Measurements from ENCODE around the gene PIP5K1B. TPM values are rescaled to one million over a fixed set of nuclear protein-coding genes. Genes with fewer than 3 reads are reported as not detected.

Gene PIP5K1B
- total RNA-seq, 1 experiment from 2014 or later, result 5.2 TPM

DNA sequence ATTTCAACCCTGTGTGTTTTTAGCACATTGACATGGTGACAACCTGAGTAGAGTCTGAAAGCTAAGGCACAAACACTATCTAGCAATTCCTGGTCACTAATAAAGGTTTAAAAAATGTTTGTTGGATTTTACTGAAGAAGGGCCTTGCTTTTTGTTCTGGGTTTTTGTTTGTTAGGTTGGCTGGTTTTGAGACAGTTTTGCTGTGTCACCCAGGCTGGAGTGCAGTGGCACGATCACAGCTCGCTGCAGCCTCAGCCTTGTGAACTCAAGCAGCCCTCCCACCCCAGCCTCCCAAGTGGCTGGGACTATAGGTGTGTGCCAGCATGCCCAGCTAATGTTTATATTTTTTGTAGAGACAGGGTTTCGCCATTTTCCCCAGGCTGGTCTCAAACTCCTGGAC lies 269.9 kb downstream of the PIP5K1B start (continued):
- TF ChIP-seq, protein P1, sequence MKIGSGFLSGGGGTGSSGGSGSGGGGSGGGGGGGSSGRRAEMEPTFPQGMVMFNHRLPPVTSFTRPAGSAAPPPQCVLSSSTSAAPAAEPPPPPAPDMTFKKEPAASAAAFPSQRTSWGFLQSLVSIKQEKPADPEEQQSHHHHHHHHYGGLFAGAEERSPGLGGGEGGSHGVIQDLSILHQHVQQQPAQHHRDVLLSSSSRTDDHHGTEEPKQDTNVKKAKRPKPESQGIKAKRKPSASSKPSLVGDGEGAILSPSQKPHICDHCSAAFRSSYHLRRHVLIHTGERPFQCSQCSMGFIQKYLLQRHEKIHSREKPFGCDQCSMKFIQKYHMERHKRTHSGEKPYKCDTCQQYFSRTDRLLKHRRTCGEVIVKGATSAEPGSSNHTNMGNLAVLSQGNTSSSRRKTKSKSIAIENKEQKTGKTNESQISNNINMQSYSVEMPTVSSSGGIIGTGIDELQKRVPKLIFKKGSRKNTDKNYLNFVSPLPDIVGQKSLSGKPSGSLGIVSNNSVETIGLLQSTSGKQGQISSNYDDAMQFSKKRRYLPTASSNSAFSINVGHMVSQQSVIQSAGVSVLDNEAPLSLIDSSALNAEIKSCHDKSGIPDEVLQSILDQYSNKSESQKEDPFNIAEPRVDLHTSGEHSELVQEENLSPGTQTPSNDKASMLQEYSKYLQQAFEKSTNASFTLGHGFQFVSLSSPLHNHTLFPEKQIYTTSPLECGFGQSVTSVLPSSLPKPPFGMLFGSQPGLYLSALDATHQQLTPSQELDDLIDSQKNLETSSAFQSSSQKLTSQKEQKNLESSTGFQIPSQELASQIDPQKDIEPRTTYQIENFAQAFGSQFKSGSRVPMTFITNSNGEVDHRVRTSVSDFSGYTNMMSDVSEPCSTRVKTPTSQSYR (CRISPR knock-in tag; IDR thresholded peaks at IDR 0.05), result no peak
- TF ChIP-seq FOXP1 (CRISPR knock-in tag; IDR thresholded peaks at IDR 0.05; ENCODE audit: borderline replicate concordance) (no peak), SP1 (CRISPR knock-in tag; conservative IDR thresholded peaks at IDR 0.05) (no peak), TP53 (CRISPR knock-in tag; IDR thresholded peaks at IDR 0.05) (no peak), SMAD3 (CRISPR knock-in tag; IDR thresholded peaks at IDR 0.05; ENCODE audit: borderline replicate concordance) (no peak), JAZF1 (CRISPR knock-in tag; IDR thresholded peaks at IDR 0.05) (no peak)
- TF ChIP-seq, protein P2, sequence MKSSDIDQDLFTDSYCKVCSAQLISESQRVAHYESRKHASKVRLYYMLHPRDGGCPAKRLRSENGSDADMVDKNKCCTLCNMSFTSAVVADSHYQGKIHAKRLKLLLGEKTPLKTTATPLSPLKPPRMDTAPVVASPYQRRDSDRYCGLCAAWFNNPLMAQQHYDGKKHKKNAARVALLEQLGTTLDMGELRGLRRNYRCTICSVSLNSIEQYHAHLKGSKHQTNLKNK (CRISPR knock-in tag; IDR thresholded peaks at IDR 0.05), result no peak
- TF ChIP-seq, protein P3, sequence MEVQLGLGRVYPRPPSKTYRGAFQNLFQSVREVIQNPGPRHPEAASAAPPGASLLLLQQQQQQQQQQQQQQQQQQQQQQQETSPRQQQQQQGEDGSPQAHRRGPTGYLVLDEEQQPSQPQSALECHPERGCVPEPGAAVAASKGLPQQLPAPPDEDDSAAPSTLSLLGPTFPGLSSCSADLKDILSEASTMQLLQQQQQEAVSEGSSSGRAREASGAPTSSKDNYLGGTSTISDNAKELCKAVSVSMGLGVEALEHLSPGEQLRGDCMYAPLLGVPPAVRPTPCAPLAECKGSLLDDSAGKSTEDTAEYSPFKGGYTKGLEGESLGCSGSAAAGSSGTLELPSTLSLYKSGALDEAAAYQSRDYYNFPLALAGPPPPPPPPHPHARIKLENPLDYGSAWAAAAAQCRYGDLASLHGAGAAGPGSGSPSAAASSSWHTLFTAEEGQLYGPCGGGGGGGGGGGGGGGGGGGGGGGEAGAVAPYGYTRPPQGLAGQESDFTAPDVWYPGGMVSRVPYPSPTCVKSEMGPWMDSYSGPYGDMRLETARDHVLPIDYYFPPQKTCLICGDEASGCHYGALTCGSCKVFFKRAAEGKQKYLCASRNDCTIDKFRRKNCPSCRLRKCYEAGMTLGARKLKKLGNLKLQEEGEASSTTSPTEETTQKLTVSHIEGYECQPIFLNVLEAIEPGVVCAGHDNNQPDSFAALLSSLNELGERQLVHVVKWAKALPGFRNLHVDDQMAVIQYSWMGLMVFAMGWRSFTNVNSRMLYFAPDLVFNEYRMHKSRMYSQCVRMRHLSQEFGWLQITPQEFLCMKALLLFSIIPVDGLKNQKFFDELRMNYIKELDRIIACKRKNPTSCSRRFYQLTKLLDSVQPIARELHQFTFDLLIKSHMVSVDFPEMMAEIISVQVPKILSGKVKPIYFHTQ (CRISPR knock-in tag; IDR thresholded peaks at IDR 0.05), result no peak
- TF ChIP-seq, protein P4, sequence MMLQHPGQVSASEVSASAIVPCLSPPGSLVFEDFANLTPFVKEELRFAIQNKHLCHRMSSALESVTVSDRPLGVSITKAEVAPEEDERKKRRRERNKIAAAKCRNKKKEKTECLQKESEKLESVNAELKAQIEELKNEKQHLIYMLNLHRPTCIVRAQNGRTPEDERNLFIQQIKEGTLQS (CRISPR knock-in tag; conservative IDR thresholded peaks at IDR 0.05), result no peak
- TF ChIP-seq, protein P5, sequence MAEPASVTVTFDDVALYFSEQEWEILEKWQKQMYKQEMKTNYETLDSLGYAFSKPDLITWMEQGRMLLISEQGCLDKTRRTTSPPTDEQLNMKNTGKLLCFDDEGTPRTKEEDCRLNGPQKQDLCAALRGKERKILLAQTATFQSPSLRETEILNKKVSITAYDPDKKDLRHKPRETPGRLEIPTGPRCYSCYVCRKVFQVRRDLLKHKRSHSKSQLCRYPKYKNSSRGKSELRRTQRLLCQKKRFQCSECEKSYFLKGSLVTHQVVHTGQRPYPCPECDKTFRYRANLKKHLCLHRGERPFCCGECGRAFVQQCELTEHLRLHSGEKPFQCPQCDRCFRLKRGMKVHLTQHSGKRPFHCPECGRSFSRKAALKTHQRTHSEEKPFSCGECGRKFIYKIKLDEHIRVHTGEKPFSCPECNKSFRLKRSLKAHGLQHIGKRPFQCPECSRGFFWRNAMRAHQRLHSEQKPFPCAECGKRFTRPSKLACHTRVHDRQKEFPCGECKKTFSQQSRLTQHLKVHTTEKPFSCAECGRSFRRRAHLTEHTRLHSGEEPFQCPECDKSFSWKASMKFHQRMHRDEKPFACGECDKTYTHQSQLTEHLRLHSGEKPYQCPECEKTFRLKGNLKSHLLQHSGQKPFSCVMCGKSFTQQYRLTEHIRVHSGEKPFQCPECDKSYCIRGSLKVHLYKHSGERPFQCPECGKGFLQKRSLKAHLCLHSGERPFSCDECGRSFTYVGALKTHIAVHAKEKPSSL (CRISPR knock-in tag; conservative IDR thresholded peaks at IDR 0.05), result no peak
- TF ChIP-seq, protein P6, sequence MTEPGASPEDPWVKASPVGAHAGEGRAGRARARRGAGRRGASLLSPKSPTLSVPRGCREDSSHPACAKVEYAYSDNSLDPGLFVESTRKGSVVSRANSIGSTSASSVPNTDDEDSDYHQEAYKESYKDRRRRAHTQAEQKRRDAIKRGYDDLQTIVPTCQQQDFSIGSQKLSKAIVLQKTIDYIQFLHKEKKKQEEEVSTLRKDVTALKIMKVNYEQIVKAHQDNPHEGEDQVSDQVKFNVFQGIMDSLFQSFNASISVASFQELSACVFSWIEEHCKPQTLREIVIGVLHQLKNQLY (CRISPR knock-in tag; IDR thresholded peaks at IDR 0.05), result no peak

DNA sequence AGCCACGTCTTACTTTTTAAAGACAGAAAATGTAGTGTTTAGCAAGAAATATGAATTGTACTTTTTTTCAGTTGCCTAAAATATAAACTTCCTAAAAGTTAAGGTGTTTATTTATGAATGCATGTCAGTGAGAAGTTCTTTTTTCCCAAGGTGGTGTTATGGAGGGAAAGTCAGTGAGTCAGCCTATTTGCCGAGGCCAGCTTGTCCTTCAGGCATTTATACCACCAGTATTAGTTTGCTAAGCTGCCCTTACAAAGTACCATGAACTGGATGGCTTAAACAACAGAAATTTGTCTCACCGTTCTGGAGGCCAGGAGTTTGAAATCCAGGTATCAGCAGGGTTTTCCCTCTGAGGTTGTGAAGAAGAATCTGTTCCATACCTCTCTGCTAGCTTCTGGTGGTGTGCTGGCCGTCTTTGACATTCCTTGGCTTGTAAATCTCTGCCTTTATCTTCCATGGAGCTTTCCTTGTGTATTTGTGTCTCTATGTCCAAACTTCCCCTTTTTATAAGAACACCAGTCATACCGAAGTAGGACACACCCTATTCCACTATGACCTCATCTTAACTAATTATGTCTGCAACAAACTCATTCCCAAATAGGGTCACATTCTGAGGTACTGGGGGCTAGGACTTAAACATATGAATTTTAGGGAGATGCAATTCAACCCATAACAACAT lies 270.5 kb downstream of the PIP5K1B start:
- Mint-ChIP-seq H3K27me3 (ENCODE audit: low read depth) (no peaks in the 10 kb centered on the region), H3K36me3 (peaks cover 18% of the 10 kb centered on the region), H3K9me3 (peaks cover 19% of the 10 kb centered on the region), H3K4me1 (peaks cover 21% of the 10 kb centered on the region), H3K4me3 (no peak overlapping the region), H3K27ac (no peak overlapping the region)
- ChIA-PET CTCF (interaction anchor here (1.2 kb wide), 1 partner anchor 380 kb away, joined by 4 read pairs; no protein-coding TSS in a partner anchor), POLR2A (no interaction called here)
- no peak for ATAC-seq
- TF ChIP-seq ATF1 (CRISPR knock-in tag; IDR thresholded peaks at IDR 0.05) (no peak), GTF2I (CRISPR knock-in tag; conservative IDR thresholded peaks at IDR 0.05) (no peak), ZNF121 (CRISPR knock-in tag; IDR thresholded peaks at IDR 0.05) (no peak)
- no peak for DNase-seq (ENCODE audit: low spot score)

Data from WTC11 (cell line).